ENCODE results near the gene SEMA3A.

SEMA3A gene

GRCh38 chr7:84207025-84207424 is 12.4 kb upstream of the SEMA3A start:
- TF ChIP-seq CTCF (IDR thresholded peaks at IDR 0.05; ENCODE audit: insufficient read depth, low read length) (no peak), GABPA (IDR thresholded peaks at IDR 0.05; ENCODE audit: low read depth) (no peak)
- Histone ChIP-seq H3K4me3 (replicated peaks; ENCODE audit: insufficient read depth, low read length) (no peak overlapping the region), H3K27ac (replicated peaks) (no peak overlapping the region), H3K27me3 (ENCODE audit: insufficient read depth, poor library complexity, severe bottlenecking) (no peaks in the 10 kb centered on the region)
- DNase-seq (ENCODE audit: low read depth in 1 of 2, low spot score in 1 of 2), result no peak

DNA sequence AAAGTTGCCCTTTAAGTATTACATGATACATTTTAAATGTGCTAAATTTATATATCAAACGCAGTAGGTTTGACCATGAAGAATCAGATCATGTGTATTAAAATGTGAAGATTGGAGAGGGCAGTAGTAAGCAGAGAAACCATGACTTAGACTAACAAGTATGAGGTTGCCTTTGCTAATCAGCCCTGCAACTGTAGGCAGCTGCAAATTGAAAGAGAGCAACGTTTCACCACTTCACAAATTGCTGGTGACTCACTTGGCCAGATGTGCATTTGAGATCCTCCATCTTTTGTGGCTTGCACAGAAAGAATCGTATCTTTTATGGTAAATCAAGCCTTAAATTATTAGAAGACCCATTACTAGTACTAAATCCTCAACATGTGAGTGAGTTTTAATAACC is 10.1 kb upstream of the SEMA3A start:
- DNase-seq (ENCODE audit: low read depth in 1 of 2, low spot score in 1 of 2), result no peak
- H3K27ac ChIP-seq (replicated peaks), result no peak overlapping the region

GRCh38 chr7:84202855-84203254 is 8.3 kb upstream of the SEMA3A start:
- no peak overlapping the region for H3K27ac ChIP-seq (replicated peaks)
- no peak for DNase-seq (ENCODE audit: low read depth in 1 of 2, low spot score in 1 of 2)
- TF ChIP-seq POLR2AphosphoS5 (IDR thresholded peaks at IDR 0.05; ENCODE audit: low read depth) (no peak), SPI1 (IDR thresholded peaks at IDR 0.05; ENCODE audit: borderline replicate concordance, low read depth) (no peak), GABPA (IDR thresholded peaks at IDR 0.05; ENCODE audit: low read depth) (no peak), CTCF (IDR thresholded peaks at IDR 0.05; ENCODE audit: insufficient read depth, low read length) (no peak)
- TF ChIP-seq, protein P1, sequence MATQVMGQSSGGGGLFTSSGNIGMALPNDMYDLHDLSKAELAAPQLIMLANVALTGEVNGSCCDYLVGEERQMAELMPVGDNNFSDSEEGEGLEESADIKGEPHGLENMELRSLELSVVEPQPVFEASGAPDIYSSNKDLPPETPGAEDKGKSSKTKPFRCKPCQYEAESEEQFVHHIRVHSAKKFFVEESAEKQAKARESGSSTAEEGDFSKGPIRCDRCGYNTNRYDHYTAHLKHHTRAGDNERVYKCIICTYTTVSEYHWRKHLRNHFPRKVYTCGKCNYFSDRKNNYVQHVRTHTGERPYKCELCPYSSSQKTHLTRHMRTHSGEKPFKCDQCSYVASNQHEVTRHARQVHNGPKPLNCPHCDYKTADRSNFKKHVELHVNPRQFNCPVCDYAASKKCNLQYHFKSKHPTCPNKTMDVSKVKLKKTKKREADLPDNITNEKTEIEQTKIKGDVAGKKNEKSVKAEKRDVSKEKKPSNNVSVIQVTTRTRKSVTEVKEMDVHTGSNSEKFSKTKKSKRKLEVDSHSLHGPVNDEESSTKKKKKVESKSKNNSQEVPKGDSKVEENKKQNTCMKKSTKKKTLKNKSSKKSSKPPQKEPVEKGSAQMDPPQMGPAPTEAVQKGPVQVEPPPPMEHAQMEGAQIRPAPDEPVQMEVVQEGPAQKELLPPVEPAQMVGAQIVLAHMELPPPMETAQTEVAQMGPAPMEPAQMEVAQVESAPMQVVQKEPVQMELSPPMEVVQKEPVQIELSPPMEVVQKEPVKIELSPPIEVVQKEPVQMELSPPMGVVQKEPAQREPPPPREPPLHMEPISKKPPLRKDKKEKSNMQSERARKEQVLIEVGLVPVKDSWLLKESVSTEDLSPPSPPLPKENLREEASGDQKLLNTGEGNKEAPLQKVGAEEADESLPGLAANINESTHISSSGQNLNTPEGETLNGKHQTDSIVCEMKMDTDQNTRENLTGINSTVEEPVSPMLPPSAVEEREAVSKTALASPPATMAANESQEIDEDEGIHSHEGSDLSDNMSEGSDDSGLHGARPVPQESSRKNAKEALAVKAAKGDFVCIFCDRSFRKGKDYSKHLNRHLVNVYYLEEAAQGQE (IDR thresholded peaks at IDR 0.05; ENCODE audit: insufficient replicate concordance, low read depth), result no peak
- H3K4me3 ChIP-seq (replicated peaks; ENCODE audit: insufficient read depth, low read length), result no peak overlapping the region
- H3K27me3 ChIP-seq (ENCODE audit: insufficient read depth, poor library complexity, severe bottlenecking), result no peaks in the 10 kb centered on the region

More for the DNA sequence above, 10.1 kb upstream of the SEMA3A start:
- Histone ChIP-seq H3K4me3 (replicated peaks; ENCODE audit: insufficient read depth, low read length) (no peak overlapping the region), H3K27me3 (ENCODE audit: insufficient read depth, poor library complexity, severe bottlenecking) (no peaks in the 10 kb centered on the region)
- TF ChIP-seq GABPA (IDR thresholded peaks at IDR 0.05; ENCODE audit: low read depth) (no peak), CTCF (IDR thresholded peaks at IDR 0.05; ENCODE audit: insufficient read depth, low read length) (no peak)

- no peak for DNase-seq (ENCODE audit: low read depth in 1 of 2, low spot score in 1 of 2)
- TF ChIP-seq, protein P1 (IDR thresholded peaks at IDR 0.05; ENCODE audit: insufficient replicate concordance, low read depth), result no peak
- TF ChIP-seq GABPA (IDR thresholded peaks at IDR 0.05; ENCODE audit: low read depth), result no peak
- TF ChIP-seq SPI1 (IDR thresholded peaks at IDR 0.05; ENCODE audit: borderline replicate concordance, low read depth), result no peak
- no peak for TF ChIP-seq CTCF (IDR thresholded peaks at IDR 0.05; ENCODE audit: insufficient read depth, low read length)
- TF ChIP-seq POLR2AphosphoS5 (IDR thresholded peaks at IDR 0.05; ENCODE audit: low read depth), result no peak
- Histone ChIP-seq H3K27me3 (ENCODE audit: insufficient read depth, poor library complexity, severe bottlenecking) (no peaks in the 10 kb centered on the region), H3K27ac (replicated peaks) (no peak overlapping the region), H3K4me3 (replicated peaks; ENCODE audit: insufficient read depth, low read length) (no peak overlapping the region)
Observed at GRCh38 chr7:84200859-84201258, 6.3 kb upstream of the SEMA3A start.
